ENCODE results near the gene JADE2.

Gene JADE2

GRCh38 chr5:134534058-134534725, 8.7 kb downstream of the JADE2 start:
- Histone ChIP-seq H3K4me3 (ENCODE audit: low read depth, low read length, poor library complexity, severe bottlenecking) (no peak overlapping the region), H3K9me3 (ENCODE audit: low read length) (no peaks in the 10 kb centered on the region), H3K27me3 (ENCODE audit: insufficient read depth, low read length) (no peaks in the 10 kb centered on the region), H3K79me2 (ENCODE audit: insufficient read depth, low read length) (peaks cover 16% of the 10 kb centered on the region), H3K9me2 (ENCODE audit: low read depth, low read length) (no peaks in the 10 kb centered on the region), H2AFZ (ENCODE audit: low read length) (no peak overlapping the region), H3K4me1 (ENCODE audit: insufficient read depth, low read length, severe bottlenecking) (peaks cover 55% of the 10 kb centered on the region), H3F3A (ENCODE audit: insufficient read depth, low read length) (no peaks in the 10 kb centered on the region), H3K4me2 (ENCODE audit: low read length) (no peak overlapping the region), H3K27ac (ENCODE audit: low read depth, low read length, poor library complexity, severe bottlenecking) (no peak overlapping the region), H4K20me1 (ENCODE audit: insufficient read depth, low read length) (no peaks in the 10 kb centered on the region), H3K36me3 (ENCODE audit: insufficient read depth, low read length) (peaks cover 32% of the 10 kb centered on the region; the same call in 1 of the 2 replicates), H3K9ac (ENCODE audit: low read length) (no peak overlapping the region)
- no peak for TF ChIP-seq CTCF (IDR thresholded peaks at IDR 0.05; ENCODE audit: low read length)
- no peak for TF ChIP-seq EZH2 (IDR thresholded peaks at IDR 0.05; ENCODE audit: borderline replicate concordance, low read length)

- Histone ChIP-seq H3K4me3 (ENCODE audit: low read depth, low read length, poor library complexity, severe bottlenecking) (no peak overlapping the region), H3K9me3 (ENCODE audit: low read length) (no peaks in the 10 kb centered on the region), H3K4me2 (ENCODE audit: low read length) (no peak overlapping the region), H3K79me2 (ENCODE audit: insufficient read depth, low read length) (peaks cover 16% of the 10 kb centered on the region), H3K27me3 (ENCODE audit: insufficient read depth, low read length) (no peaks in the 10 kb centered on the region), H3K36me3 (ENCODE audit: insufficient read depth, low read length) (peaks cover 34% of the 10 kb centered on the region; the same call in 1 of the 2 replicates), H3K27ac (ENCODE audit: low read depth, low read length, poor library complexity, severe bottlenecking) (no peak overlapping the region), H3K4me1 (ENCODE audit: insufficient read depth, low read length, severe bottlenecking) (peaks cover 53% of the 10 kb centered on the region), H4K20me1 (ENCODE audit: insufficient read depth, low read length) (no peaks in the 10 kb centered on the region), H2AFZ (ENCODE audit: low read length) (no peak overlapping the region), H3K9ac (ENCODE audit: low read length) (no peak overlapping the region), H3K9me2 (ENCODE audit: low read depth, low read length) (no peaks in the 10 kb centered on the region), H3F3A (ENCODE audit: insufficient read depth, low read length) (no peaks in the 10 kb centered on the region)
- no peak for TF ChIP-seq CTCF (IDR thresholded peaks at IDR 0.05; ENCODE audit: low read length)
- no peak for TF ChIP-seq EZH2 (IDR thresholded peaks at IDR 0.05; ENCODE audit: borderline replicate concordance, low read length)
Observed at GRCh38 chr5:134534726-134535110, 9.2 kb downstream of the JADE2 start.

- Histone ChIP-seq H3K9me3 (ENCODE audit: low read length) (no peaks in the 10 kb centered on the region), H3K79me2 (ENCODE audit: insufficient read depth, low read length) (peaks cover 9% of the 10 kb centered on the region; the same call in 1 of the 2 replicates), H3K9ac (ENCODE audit: low read length) (no peak overlapping the region; the same call in 1 of the 2 replicates), H3K4me3 (ENCODE audit: low read depth, low read length, poor library complexity, severe bottlenecking) (no peak overlapping the region), H3K4me1 (ENCODE audit: insufficient read depth, low read length, severe bottlenecking) (peaks cover 62% of the 10 kb centered on the region), H4K20me1 (ENCODE audit: insufficient read depth, low read length) (no peaks in the 10 kb centered on the region), H3K9me2 (ENCODE audit: low read depth, low read length) (no peaks in the 10 kb centered on the region), H3K4me2 (ENCODE audit: low read length) (no peak overlapping the region), H3F3A (ENCODE audit: insufficient read depth, low read length) (no peaks in the 10 kb centered on the region), H3K36me3 (ENCODE audit: insufficient read depth, low read length) (peaks cover 38% of the 10 kb centered on the region; the same call in 1 of the 2 replicates), H3K27me3 (ENCODE audit: insufficient read depth, low read length) (no peaks in the 10 kb centered on the region), H3K27ac (ENCODE audit: low read depth, low read length, poor library complexity, severe bottlenecking) (peak overlapping the region; percentile 38), H2AFZ (ENCODE audit: low read length) (no peak overlapping the region)
- TF ChIP-seq EZH2 (IDR thresholded peaks at IDR 0.05; ENCODE audit: borderline replicate concordance, low read length) (no peak), CTCF (IDR thresholded peaks at IDR 0.05; ENCODE audit: low read length) (no peak)
Observed at GRCh38 chr5:134536876-134537275, 11.4 kb downstream of the JADE2 start.

Data from OCI-LY1 (cell line).